LNCaP clone FGC (cell line): ENCODE data around the gene ETNPPL.
A peak's percentile ranks its signal among the peaks of the same experiment; 100 is the strongest.

Experiments used
- DNase-seq: peaks from one replicate; pipeline ENCODE4 v3.0.0-alpha.2; 2011; ENCODE audit warnings: low read depth
- H3K4me3 ChIP-seq: 2 replicates; pipeline ENCODE4 v1.5.1; 2011; ENCODE audit warnings: mild to moderate bottlenecking, low read depth, low read length, control low read depth
- CTCF ChIP-seq: IDR thresholded peaks from 2 replicates; pipeline ENCODE4 v1.5.1; 2012; ENCODE audit warnings: mild to moderate bottlenecking; ENCODE audit not compliant: control insufficient read depth, insufficient read depth; ENCODE audit errors: extremely low read depth

The ETNPPL gene

DNA sequence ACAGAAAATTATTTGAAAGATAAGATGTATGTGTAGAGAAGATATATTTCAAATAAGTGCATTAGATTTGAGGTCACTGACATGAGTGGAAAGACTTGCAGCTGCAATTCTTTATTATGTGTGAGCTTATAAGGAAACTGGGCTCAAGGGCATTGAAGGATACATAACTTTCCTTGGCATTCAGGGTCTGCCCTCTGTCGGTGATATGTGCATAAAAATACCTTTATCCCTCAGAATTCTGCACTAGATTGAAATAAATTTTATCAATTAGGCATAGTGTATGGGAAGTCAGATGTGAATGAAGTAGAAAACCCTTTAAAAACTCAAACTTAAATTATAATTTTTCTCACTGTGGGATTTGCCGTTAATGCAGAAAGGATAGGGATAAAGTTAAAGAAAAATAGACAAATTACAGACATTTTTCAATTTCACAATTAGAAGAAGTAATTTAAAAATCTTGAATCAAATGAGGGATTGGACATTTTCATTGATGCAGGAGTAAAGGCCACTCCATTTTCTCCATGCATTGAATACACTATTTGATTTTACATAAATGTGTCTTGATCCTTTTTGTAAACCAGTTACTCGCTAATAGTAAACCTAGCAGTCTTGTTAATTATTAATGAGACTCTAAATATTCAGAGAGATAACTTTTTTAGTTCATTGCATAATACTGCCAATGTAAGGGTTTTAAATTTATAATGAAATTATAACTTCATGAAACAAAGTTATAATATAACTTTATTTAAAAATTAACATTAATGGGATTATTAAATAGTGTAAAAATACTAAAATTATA lies 21.0 kb upstream of the ETNPPL start:
- no peak overlapping the region for H3K4me3 ChIP-seq
- DNase-seq: no peak
- TF ChIP-seq CTCF: peak; percentile 57

- DNase-seq: no peak
- TF ChIP-seq CTCF: no peak
- H3K4me3 ChIP-seq: no peak overlapping the region
Measured at GRCh38 chr4:108779958-108780357, 17.1 kb upstream of the ETNPPL start.

DNA sequence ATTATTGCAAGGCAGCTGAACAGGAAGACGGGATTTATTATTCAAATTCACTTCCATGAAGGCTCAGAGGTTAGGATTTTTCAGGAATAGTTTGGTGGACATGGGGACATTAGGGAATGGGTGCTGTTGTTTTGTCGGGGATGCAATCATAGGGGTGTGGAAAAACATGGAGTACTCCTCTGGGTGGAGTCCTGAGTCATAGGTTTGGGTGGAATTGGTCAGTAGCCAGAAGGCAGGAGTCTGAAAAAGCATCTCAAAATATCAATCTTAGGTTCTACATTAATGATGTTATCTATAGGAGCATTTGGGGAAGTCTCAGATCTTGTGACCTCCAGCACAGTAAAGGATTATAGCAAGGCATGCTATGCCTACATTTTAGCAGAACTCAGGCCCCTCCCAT lies 14.5 kb upstream of the ETNPPL start:
- H3K4me3 ChIP-seq: no peak overlapping the region
- DNase-seq: no peak
- no peak for TF ChIP-seq CTCF

GRCh38 chr4:108775921-108776320 lies 13.1 kb upstream of the ETNPPL start:
- H3K4me3 ChIP-seq: no peak overlapping the region

DNA sequence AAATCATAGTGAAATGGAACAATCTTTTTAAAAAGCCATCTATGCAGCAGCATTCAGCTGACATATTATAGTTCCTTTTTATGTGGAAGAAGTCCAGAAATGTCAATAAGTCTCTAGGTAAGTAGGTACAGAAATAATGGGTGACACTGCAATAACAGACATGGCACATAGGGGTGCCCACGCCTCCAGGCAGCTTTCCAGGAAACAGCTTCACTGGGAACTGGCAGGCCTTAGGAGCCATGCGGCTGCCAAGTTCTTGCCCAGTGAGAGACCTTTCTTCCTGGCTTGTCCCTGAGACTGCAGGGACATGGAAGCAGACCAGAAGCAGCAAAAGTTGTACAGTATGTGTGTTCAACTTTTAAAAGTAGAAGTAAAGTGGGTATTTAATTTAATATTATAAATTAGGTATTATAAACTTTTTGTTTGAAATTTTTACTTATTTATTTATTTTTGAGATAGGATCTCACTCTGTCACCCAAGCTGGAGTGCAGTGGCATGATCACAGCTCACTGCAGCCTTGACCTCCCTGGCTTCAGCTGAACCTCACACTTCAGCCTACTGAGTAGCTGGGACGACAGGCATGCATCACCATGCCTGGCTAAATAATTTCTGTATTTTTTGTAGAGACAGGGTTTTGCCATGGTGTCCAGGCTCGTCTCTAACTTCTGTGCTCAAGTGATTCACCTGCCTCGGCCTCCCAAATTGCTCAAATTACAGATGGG lies 12.1 kb upstream of the ETNPPL start:
- no peak overlapping the region for H3K4me3 ChIP-seq
- TF ChIP-seq CTCF: peak; percentile 40
- DNase-seq: peak; percentile 89

More at GRCh38 chr4:108775921-108776320, 13.1 kb upstream of the ETNPPL start:
- no peak for TF ChIP-seq CTCF
- DNase-seq: no peak

DNA sequence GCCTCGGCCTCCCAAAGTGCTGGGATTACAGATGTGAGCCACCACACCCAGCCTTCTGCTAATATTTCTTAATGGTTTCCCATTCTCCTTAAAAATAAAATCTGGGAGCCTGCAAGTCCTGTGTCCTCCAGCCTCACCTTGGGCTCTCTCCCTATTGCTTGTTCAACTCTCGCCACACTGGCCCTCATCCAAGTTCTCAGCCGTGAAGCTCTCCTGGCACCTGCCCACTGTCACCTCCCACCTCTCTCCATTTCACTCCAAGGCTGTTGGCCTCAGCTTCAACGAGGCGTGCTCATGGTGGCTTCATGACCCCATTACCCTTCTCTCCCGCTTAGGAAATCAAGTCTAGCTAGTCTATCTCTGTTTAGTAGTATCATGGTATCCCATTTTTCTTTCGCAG lies 9.5 kb upstream of the ETNPPL start:
- H3K4me3 ChIP-seq: no peak overlapping the region

More for the DNA sequence above, 9.5 kb upstream of the ETNPPL start:
- DNase-seq: no peak
- no peak for TF ChIP-seq CTCF
